ENCODE results near the gene EIF1B. TPM values are rescaled to one million over a fixed set of nuclear protein-coding genes. Genes with fewer than 3 reads are reported as not detected.
"Not testable (repeated sequence)": the region's sequence is repeated elsewhere in the genome, so short reads cannot be mapped to it uniquely, and the experiment has no call there.

Gene EIF1B
- total RNA-seq, 4 donors from 2014 or later, result 16.5 to 31.2 (median 21.0) TPM

GRCh38 chr3:40268802-40269524, 40.5 kb upstream of the EIF1B start:
- 97% methylated on average over 2 of the region's 2 CpGs for WGBS
- Histone ChIP-seq H3K36me3 (no peaks in the 10 kb centered on the region), H3K27me3 (no peaks in the 10 kb centered on the region), H3K4me3 (no peak overlapping the region), H3K27ac (no peak overlapping the region), H3K9me3 (no peaks in the 10 kb centered on the region), H3K4me1 (no peaks in the 10 kb centered on the region)
- TF ChIP-seq EP300 (IDR thresholded peaks at IDR 0.05) (no peak), POLR2AphosphoS5 (IDR thresholded peaks at IDR 0.05) (no peak), POLR2A (IDR thresholded peaks at IDR 0.05) (no peak)
- no peak for DNase-seq (ENCODE audit: low spot score in 2 of 2)

GRCh38 chr3:40278791-40279190, 30.7 kb upstream of the EIF1B start:
- Histone ChIP-seq H3K9me3 (no peaks in the 10 kb centered on the region), H3K27me3 (no peaks in the 10 kb centered on the region), H3K4me1 (no peaks in the 10 kb centered on the region), H3K27ac (no peak overlapping the region), H3K36me3 (no peaks in the 10 kb centered on the region), H3K4me3 (no peak overlapping the region)
- TF ChIP-seq CTCF (IDR thresholded peaks at IDR 0.05) (no peak), EP300 (IDR thresholded peaks at IDR 0.05) (no peak), POLR2A (IDR thresholded peaks at IDR 0.05) (no peak), POLR2AphosphoS5 (IDR thresholded peaks at IDR 0.05) (no peak)
- DNase-seq (ENCODE audit: low spot score in 2 of 2), result no peak
- WGBS, result 0% methylated on average over 1 of the region's 1 CpG

- Histone ChIP-seq H3K4me3 (no peak overlapping the region), H3K36me3 (no peaks in the 10 kb centered on the region), H3K4me1 (no peaks in the 10 kb centered on the region), H3K27ac (no peak overlapping the region), H3K9me3 (no peaks in the 10 kb centered on the region), H3K27me3 (no peaks in the 10 kb centered on the region)
- WGBS, result 70% methylated on average over 2 of the region's 2 CpGs
- TF ChIP-seq EP300 (IDR thresholded peaks at IDR 0.05) (no peak), POLR2AphosphoS5 (IDR thresholded peaks at IDR 0.05) (no peak), POLR2A (IDR thresholded peaks at IDR 0.05) (no peak), CTCF (IDR thresholded peaks at IDR 0.05) (no peak)
- no peak for DNase-seq (ENCODE audit: low spot score in 2 of 2)
Measured at GRCh38 chr3:40281995-40282394, 27.5 kb upstream of the EIF1B start.

GRCh38 chr3:40283057-40283456, 26.4 kb upstream of the EIF1B start:
- not testable (repeated sequence) for H3K36me3 ChIP-seq; H3K9me3 ChIP-seq; H3K27ac ChIP-seq; H3K27me3 ChIP-seq; H3K4me1 ChIP-seq; H3K4me3 ChIP-seq; DNase-seq (ENCODE audit: low spot score in 2 of 2)
- WGBS, result 100% methylated on average over 5 of the region's 5 CpGs

GRCh38 chr3:40287248-40287647, 22.3 kb upstream of the EIF1B start:
- Histone ChIP-seq H3K4me1 (no peaks in the 10 kb centered on the region), H3K27me3 (no peaks in the 10 kb centered on the region), H3K4me3 (no peak overlapping the region), H3K27ac (no peak overlapping the region), H3K36me3 (peaks cover 5% of the 10 kb centered on the region), H3K9me3 (no peaks in the 10 kb centered on the region)
- TF ChIP-seq CTCF (IDR thresholded peaks at IDR 0.05), result no peak
- no peak for TF ChIP-seq POLR2A (IDR thresholded peaks at IDR 0.05)
- no peak for TF ChIP-seq POLR2AphosphoS5 (IDR thresholded peaks at IDR 0.05)
- no peak for DNase-seq (ENCODE audit: low spot score in 2 of 2)
- WGBS, result 87% methylated on average over 2 of the region's 2 CpGs

- no peak overlapping the region for H3K4me3 ChIP-seq
- no peak for DNase-seq (ENCODE audit: low spot score in 2 of 2)
- TF ChIP-seq EP300 (IDR thresholded peaks at IDR 0.05), result no peak
- TF ChIP-seq POLR2A (IDR thresholded peaks at IDR 0.05), result no peak
- TF ChIP-seq CTCF (IDR thresholded peaks at IDR 0.05), result no peak
- TF ChIP-seq POLR2AphosphoS5 (IDR thresholded peaks at IDR 0.05), result no peak
- H3K4me1 ChIP-seq, result no peaks in the 10 kb centered on the region
- 97% methylated on average over 6 of the region's 6 CpGs for WGBS
- no peak overlapping the region for H3K27ac ChIP-seq
- H3K36me3 ChIP-seq, result peaks cover 5% of the 10 kb centered on the region
- no peaks in the 10 kb centered on the region for H3K27me3 ChIP-seq
- no peaks in the 10 kb centered on the region for H3K9me3 ChIP-seq
Measured at GRCh38 chr3:40290396-40290795, 19.1 kb upstream of the EIF1B start.
